Prostate gland (tissue), 2 donors: ENCODE data around the gene MILR1.
"Not testable (repeated sequence)": the region's sequence is repeated elsewhere in the genome, so short reads cannot be mapped to it uniquely, and the experiment has no call there.

Source experiments
- CTCF ChIP-seq, 4 experiments: fragments of 200-600 bp in 2 of 4; fragments of 450-650 bp in 2 of 4; sonication (generic) in 2 of 4; IDR thresholded peaks; 1 replicate in 3 of 4; 2 replicates in 1 of 4; pipeline ENCODE4 v1.5.1; 2016 to 2019; ENCODE audit warnings: antibody characterized with exemption in 4 of 4, mild to moderate bottlenecking in 2 of 4, moderate library complexity in 2 of 4
- POLR2A ChIP-seq: fragments of 450-650 bp; IDR thresholded peaks from one replicate; pipeline ENCODE4 v1.6.1; 2016; ENCODE audit warnings: antibody characterized with exemption, mild to moderate bottlenecking
- POLR2AphosphoS5 ChIP-seq: sonication (generic); formaldehyde crosslinking; IDR thresholded peaks from one replicate; pipeline ENCODE4 v1.6.1; 2017; ENCODE audit warnings: antibody characterized with exemption

DNA sequence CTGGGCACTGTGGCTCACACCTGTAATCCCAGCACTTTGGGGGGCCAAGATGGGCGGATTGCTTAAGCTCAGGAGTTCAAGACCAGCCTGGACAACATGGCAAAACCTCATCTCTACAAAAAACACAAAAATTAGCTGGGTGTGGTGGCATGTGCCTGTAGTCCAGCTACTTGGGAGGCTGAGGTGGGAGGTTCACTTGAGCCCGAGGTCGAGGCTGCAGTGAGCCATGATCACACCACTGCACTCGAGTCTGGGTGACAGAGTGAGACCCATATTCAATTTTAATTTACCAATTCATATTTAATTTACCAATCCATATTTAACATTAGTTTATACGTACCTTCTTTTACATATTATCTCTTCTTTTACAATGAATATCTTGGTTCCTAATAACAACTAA lies 46.4 kb downstream of the MILR1 start:
- TF ChIP-seq CTCF (IDR thresholded peaks at IDR 0.05); POLR2AphosphoS5; POLR2A: not testable (repeated sequence)
